IMR-90 (cell line): ENCODE data around the gene ZFAND2B. TPM values are rescaled to one million over a fixed set of nuclear protein-coding genes. Genes with fewer than 3 reads are reported as not detected.

Experiments
- ATAC-seq: fragments of 200-7000 bp; cut with Tn5 transposase; 2 replicates; pipeline ENCODE4 v1.9.1; 2020; ENCODE audit warnings: low read depth, mild to moderate bottlenecking, moderate library complexity
- BruUV-seq: library from RNA; stranded (reverse); fragments of 400-500 nt; replicated peaks from 2 replicates; lab custom pipeline; 2021; lab: Mats Ljungman, UMichigan
- CTCF ChIA-PET: fragments of 300-600 bp; formaldehyde crosslinking; extraction: SDS; loops from one replicate; lab custom pipeline; 2021; ENCODE audit warnings: antibody characterized with exemption; lab: Yijun Ruan, JAX
- POLR2A ChIA-PET: fragments of 300-600 bp; sonication (Branson Sonifier 250); formaldehyde crosslinking; loops from one replicate; lab custom pipeline; 2022; ENCODE audit warnings: antibody characterized with exemption; ENCODE audit not compliant: unreplicated experiment; lab: Charles Lee
- DNase-seq: peaks from one replicate; pipeline ENCODE4 v3.0.0; 2013
- H2AFZ ChIP-seq: replicated peaks from 2 replicates; pipeline ENCODE3; 2013; ENCODE audit warnings: low read length, mild to moderate bottlenecking; ENCODE audit not compliant: poor library complexity
- H2AK5ac ChIP-seq: 2 replicates; pipeline ENCODE4 v1.6.1; 2013; ENCODE audit warnings: low read depth, low read length, inconsistent platforms
- H2AK9ac ChIP-seq: replicated peaks from 2 replicates; pipeline ENCODE3; 2013; ENCODE audit warnings: mild to moderate bottlenecking, low read depth, low read length, moderate library complexity; ENCODE audit not compliant: poor library complexity
- H2BK120ac ChIP-seq: 2 replicates; pipeline ENCODE4 v1.6.1; 2013; ENCODE audit warnings: low read depth, low read length, inconsistent platforms
- H2BK15ac ChIP-seq: 3 replicates; pipeline ENCODE4 v1.6.1; 2013; ENCODE audit warnings: low read depth, low read length, inconsistent platforms
- H2BK20ac ChIP-seq: 2 replicates; pipeline ENCODE4 v1.6.1; 2013; ENCODE audit warnings: low read depth, mild to moderate bottlenecking, inconsistent platforms, low read length, moderate library complexity
- H2BK5ac ChIP-seq: 2 replicates; pipeline ENCODE4 v1.6.1; 2013; ENCODE audit warnings: mild to moderate bottlenecking, low read depth, low read length, inconsistent platforms; ENCODE audit not compliant: poor library complexity, severe bottlenecking
- H3K14ac ChIP-seq: replicated peaks from 2 replicates; pipeline ENCODE4 v1.6.1; 2013; ENCODE audit warnings: low read depth, low read length, inconsistent platforms
- H3K18ac ChIP-seq: 2 replicates; pipeline ENCODE4 v1.6.1; 2013; ENCODE audit warnings: low read depth, low read length, control low read depth
- H3K23ac ChIP-seq: 2 replicates; pipeline ENCODE4 v1.6.1; 2013; ENCODE audit warnings: low read depth, low read length, inconsistent platforms
- H3K27ac ChIP-seq: 2 replicates; pipeline ENCODE4 v1.5.1; 2013; ENCODE audit warnings: mild to moderate bottlenecking, control low read depth, low read length; ENCODE audit not compliant: insufficient read depth
- H3K27me3 ChIP-seq: 2 replicates; pipeline ENCODE4 v1.6.1; 2013; ENCODE audit warnings: low read length; ENCODE audit not compliant: control insufficient read depth, insufficient read depth
- H3K36me3 ChIP-seq: 2 replicates; pipeline ENCODE4 v1.6.1; 2013; ENCODE audit warnings: low read length, mixed read lengths; ENCODE audit not compliant: control insufficient read depth, insufficient read depth
- H3K4ac ChIP-seq: 2 replicates; pipeline ENCODE4 v1.6.1; 2013; ENCODE audit warnings: low read depth, low read length, inconsistent platforms
- H3K4me1 ChIP-seq: 2 replicates; pipeline ENCODE4 v1.6.1; 2013; ENCODE audit warnings: low read length, mixed read lengths; ENCODE audit not compliant: control insufficient read depth, insufficient read depth
- H3K4me2 ChIP-seq: 2 replicates; pipeline ENCODE4 v1.6.1; 2013; ENCODE audit warnings: low read depth, mild to moderate bottlenecking, control low read depth, low read length, moderate library complexity
- H3K4me3 ChIP-seq: 2 replicates; pipeline ENCODE4 v1.5.1; 2013; ENCODE audit warnings: low read depth, mild to moderate bottlenecking, control low read depth, low read length, moderate library complexity; ENCODE audit not compliant: insufficient read depth
- H3K56ac ChIP-seq: 2 replicates; pipeline ENCODE4 v1.6.1; 2013; ENCODE audit warnings: low read length, inconsistent platforms; ENCODE audit not compliant: insufficient read depth; ENCODE audit errors: extremely low read depth
- H3K79me1 ChIP-seq, 2 experiments: 2 replicates each; pipeline ENCODE4 v1.6.1; 2013; ENCODE audit warnings: low read length in 2 of 2, inconsistent platforms in 1 of 2, low read depth in 1 of 2
- H3K9ac ChIP-seq: 2 replicates; pipeline ENCODE4 v1.6.1; 2013; ENCODE audit warnings: low read depth, low read length, control low read depth
- H3K9me1 ChIP-seq: 2 replicates; pipeline ENCODE4 v1.6.1; 2013; ENCODE audit warnings: low read length, inconsistent platforms; ENCODE audit not compliant: insufficient read depth
- H3K9me3 ChIP-seq: 2 replicates; pipeline ENCODE4 v1.6.1; 2013; ENCODE audit warnings: low read length; ENCODE audit not compliant: control insufficient read depth, insufficient read depth
- H4K20me1 ChIP-seq: 2 replicates; pipeline ENCODE4 v1.6.1; 2013; ENCODE audit warnings: low read length, inconsistent platforms; ENCODE audit not compliant: insufficient read depth
- H4K5ac ChIP-seq: 2 replicates; pipeline ENCODE4 v1.6.1; 2013; ENCODE audit warnings: mild to moderate bottlenecking, low read depth, low read length, control low read depth
- H4K8ac ChIP-seq, 2 experiments: 2 replicates each; pipeline ENCODE4 v1.6.1; 2013; ENCODE audit warnings: low read depth in 2 of 2, low read length in 2 of 2, control low read depth in 1 of 2, inconsistent platforms in 1 of 2
- H4K91ac ChIP-seq: 2 replicates; pipeline ENCODE4 v1.6.1; 2013; ENCODE audit warnings: low read depth, low read length, inconsistent platforms; ENCODE audit not compliant: insufficient read depth
- CHD1 ChIP-seq: IDR thresholded peaks from 2 replicates; pipeline ENCODE4 v1.6.1; 2012; ENCODE audit warnings: low read depth, low read length, improper control_type of control experiment
- FOS ChIP-seq: fragments of 150-350 bp; IDR thresholded peaks from 2 replicates; pipeline ENCODE4 v1.6.1; 2016; ENCODE audit warnings: low read depth, low read length
- MAZ ChIP-seq: IDR thresholded peaks from 2 replicates; pipeline ENCODE4 v1.6.1; 2012; ENCODE audit warnings: low read depth, mild to moderate bottlenecking, low read length, improper control_type of control experiment, moderate library complexity, borderline replicate concordance
- MXI1 ChIP-seq: IDR thresholded peaks from 2 replicates; pipeline ENCODE4 v1.6.1; 2012; ENCODE audit warnings: low read depth, mild to moderate bottlenecking, low read length, moderate library complexity, borderline replicate concordance
- POLR2A ChIP-seq: IDR thresholded peaks from 2 replicates; pipeline ENCODE4 v1.6.1; 2012; ENCODE audit warnings: mild to moderate bottlenecking, low read depth, low read length
- RAD21 ChIP-seq: IDR thresholded peaks from 2 replicates; pipeline ENCODE4 v1.6.1; 2012; ENCODE audit warnings: low read length, improper control_type of control experiment
- RCOR1 ChIP-seq: IDR thresholded peaks from 2 replicates; pipeline ENCODE4 v1.6.1; 2012; ENCODE audit warnings: mild to moderate bottlenecking, low read length, improper control_type of control experiment; ENCODE audit not compliant: insufficient replicate concordance
- RFX5 ChIP-seq: IDR thresholded peaks from 2 replicates; pipeline ENCODE4 v1.8.0; 2012; ENCODE audit warnings: low read depth, mild to moderate bottlenecking, low read length, moderate library complexity
- SMC3 ChIP-seq: fragments of 150-350 bp; IDR thresholded peaks from 2 replicates; pipeline ENCODE4 v1.6.1; 2016; ENCODE audit warnings: low read depth, mild to moderate bottlenecking, antibody characterized with exemption, low read length, moderate library complexity
- WGBS, 2 experiments: methylation state at CpG; one replicate each; pipeline versions ENCODE4 v1.1.5 to v1.1.7; 2013; ENCODE audit warnings: missing lambda C conversion rate in 2 of 2; ENCODE audit not compliant: insufficient read length in 1 of 2; ENCODE audit errors: extremely low coverage in 2 of 2; 5-methylcytosine and 5-hydroxymethylcytosine counted together
- dilution Hi-C: fragments of 300-500 bp; cut with HindIII; formaldehyde crosslinking; loops from one replicate; pipeline ENCODE4 v1.14.3; 2018; ENCODE audit warnings: low sequenced_read_pairs; ENCODE audit not compliant: unreplicated experiment
- in situ Hi-C: fragments of 300-500 bp; cut with MboI; formaldehyde crosslinking; loops from 3 replicates; pipeline ENCODE4 v1.14.3; 2019; ENCODE audit warnings: low sequenced_read_pairs, inconsistent platforms, mixed read lengths
- intact Hi-C: fragments of 100-400 bp; cut with micrococcal nuclease; formaldehyde crosslinking; loops from 2 replicates; pipeline ENCODE4 v1.10.0; 2022
- polyA plus RNA-seq, 3 experiments: library from polyadenylated mRNA; depleted of rRNA; stranded (reverse); fragments of >200 nt; gene quantifications; 2 replicates each; pipeline ENCODE4 v1.2.3, GENCODE V29; 2012; ENCODE audit warnings: low replicate concordance in 1 of 3
- total RNA-seq: library from RNA; depleted of rRNA; stranded (reverse); fragments of >200 nt; gene quantifications from 2 replicates; pipeline ENCODE4 v1.2.3, GENCODE V29; 2012
- TF ChIP-seq, protein P1 (sequence below): fragments of 150-350 bp; IDR thresholded peaks from 2 replicates; pipeline ENCODE4 v1.6.1; 2016; ENCODE audit warnings: low read depth, mild to moderate bottlenecking, low read length, moderate library complexity, borderline replicate concordance

The ZFAND2B gene
- total and polyA plus RNA-seq, 2 of the 4 experiments (the other 2 are of a cell fraction), result 25.5 to 38.3 TPM

DNA sequence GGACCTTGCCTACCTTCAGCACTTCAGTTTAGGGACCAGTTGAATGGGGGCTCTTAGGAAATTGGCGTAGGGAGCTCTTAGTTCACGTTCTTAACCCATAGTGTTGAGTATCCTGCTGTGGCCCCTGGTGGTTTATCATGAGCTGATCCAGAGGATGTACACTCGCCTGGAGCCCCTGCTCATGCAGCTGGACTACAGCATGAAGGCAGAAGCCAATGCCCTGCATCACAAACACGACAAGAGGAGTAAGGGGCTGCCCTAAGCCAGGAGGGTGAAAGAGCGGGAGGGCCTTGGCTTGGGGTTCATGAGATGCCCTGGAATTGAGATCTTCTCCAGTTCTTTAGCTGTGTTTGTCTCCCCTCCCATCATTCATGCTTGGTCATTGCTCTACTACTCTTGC lies 25.6 kb upstream of the ZFAND2B start:
- no peak overlapping the region for H2BK5ac ChIP-seq

More for the DNA sequence above, 25.6 kb upstream of the ZFAND2B start:
- Histone ChIP-seq H4K20me1 (peaks cover 14% of the 10 kb centered on the region; the same call in 1 of the 2 replicates), H4K5ac (no peak overlapping the region), H2BK20ac (no peak overlapping the region), H2BK120ac (no peak overlapping the region), H2AK9ac (no peak overlapping the region), H3K4me2 (no peak overlapping the region), H3K23ac (no peak overlapping the region), H3K36me3 (peaks cover 43% of the 10 kb centered on the region), H3K4ac (no peak overlapping the region), H2BK15ac (no peak overlapping the region), H3K9me1 (0 out of 2 replicates have a peak, but pooled peaks cover 2% of the 10 kb centered on the region), H4K8ac (no peak overlapping the region), H4K91ac (no peak overlapping the region), H3K27me3 (no peaks in the 10 kb centered on the region), H3K56ac (no peak overlapping the region), H3K18ac (no peak overlapping the region), H2AK5ac (no peak overlapping the region), H3K79me1 (peaks cover 28 to 37% of the 10 kb centered on the region in 2 experiments), H3K9me3 (no peaks in the 10 kb centered on the region), H3K4me3 (no peak overlapping the region), H3K14ac (no peak overlapping the region), H3K4me1 (0 out of 2 replicates have a peak, but pooled peaks cover 5% of the 10 kb centered on the region), H3K9ac (no peak overlapping the region), H3K27ac (no peak overlapping the region), H2AFZ (no peak overlapping the region)
- DNase-seq (no peak), ATAC-seq (no peak)
- CTCF ChIA-PET, result no interaction called here
- intact Hi-C loops, result no loop called here
- dilution Hi-C loops, result no loop called here
- TF ChIP-seq SMC3 (no peak), RFX5 (no peak), POLR2A (no peak), RCOR1 (no peak), RAD21 (no peak), FOS (no peak), MXI1 (no peak), CHD1 (no peak), MAZ (no peak)
- TF ChIP-seq, protein P1, sequence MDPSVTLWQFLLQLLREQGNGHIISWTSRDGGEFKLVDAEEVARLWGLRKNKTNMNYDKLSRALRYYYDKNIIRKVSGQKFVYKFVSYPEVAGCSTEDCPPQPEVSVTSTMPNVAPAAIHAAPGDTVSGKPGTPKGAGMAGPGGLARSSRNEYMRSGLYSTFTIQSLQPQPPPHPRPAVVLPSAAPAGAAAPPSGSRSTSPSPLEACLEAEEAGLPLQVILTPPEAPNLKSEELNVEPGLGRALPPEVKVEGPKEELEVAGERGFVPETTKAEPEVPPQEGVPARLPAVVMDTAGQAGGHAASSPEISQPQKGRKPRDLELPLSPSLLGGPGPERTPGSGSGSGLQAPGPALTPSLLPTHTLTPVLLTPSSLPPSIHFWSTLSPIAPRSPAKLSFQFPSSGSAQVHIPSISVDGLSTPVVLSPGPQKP, result no peak
- 93% methylated on average over 2 of the region's 5 CpGs; no CpG with 5 or more reads in 1 of the 2 experiments for WGBS, 2 experiments
- POLR2A ChIA-PET, result no interaction called here
- in situ Hi-C loops, result no loop called here
- BruUV-seq, result no TSS peak
